Stimulated activated naive CD4-positive, alpha-beta T cell treated with Interleukin-2 at 50 U/mL for 16 hours (primary cell): ENCODE data around the gene NTN3.
A peak's percentile ranks its signal among the peaks of the same experiment; 100 is the strongest.
"Not testable (repeated sequence)": the region's sequence is repeated elsewhere in the genome, so short reads cannot be mapped to it uniquely, and the experiment has no call there.

Source experiments
- DNase-seq: peaks from one replicate; lab custom pipeline; 2025; lab: John Stamatoyannopoulos, UW

NTN3 gene

DNA sequence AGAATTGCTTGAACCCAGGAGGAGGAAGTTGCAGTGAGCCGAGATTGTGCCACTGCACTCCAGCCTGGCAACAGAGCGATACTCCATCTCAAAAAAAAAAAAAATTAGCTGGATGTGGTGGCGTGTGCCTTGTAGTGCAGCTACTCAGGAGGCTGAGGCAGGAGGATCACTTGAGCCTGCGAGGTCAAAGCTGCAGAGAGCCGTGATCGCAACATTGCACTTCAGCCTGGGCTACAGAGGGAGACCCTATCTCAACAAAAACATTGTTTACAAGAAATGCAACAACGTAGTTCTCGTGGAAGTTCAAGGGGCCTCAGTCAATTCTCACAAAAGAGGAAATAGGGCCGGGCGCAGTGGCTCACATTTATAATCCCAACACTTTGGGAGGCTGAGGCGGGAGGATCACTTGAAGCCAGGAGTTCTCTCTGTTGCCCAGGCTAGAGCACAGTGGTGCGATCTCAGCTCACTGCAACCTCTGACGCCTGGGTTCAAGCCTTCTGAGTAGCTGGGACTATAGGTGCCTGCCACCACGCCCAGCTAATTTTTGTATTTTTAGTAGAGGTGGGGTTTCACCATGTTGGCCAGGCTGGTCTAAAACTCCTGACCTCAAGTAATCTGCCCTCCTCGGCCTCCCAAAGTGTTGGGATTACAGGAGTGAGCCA lies 29.8 kb upstream of the NTN3 start:
- DNase-seq = not testable (repeated sequence)

DNA sequence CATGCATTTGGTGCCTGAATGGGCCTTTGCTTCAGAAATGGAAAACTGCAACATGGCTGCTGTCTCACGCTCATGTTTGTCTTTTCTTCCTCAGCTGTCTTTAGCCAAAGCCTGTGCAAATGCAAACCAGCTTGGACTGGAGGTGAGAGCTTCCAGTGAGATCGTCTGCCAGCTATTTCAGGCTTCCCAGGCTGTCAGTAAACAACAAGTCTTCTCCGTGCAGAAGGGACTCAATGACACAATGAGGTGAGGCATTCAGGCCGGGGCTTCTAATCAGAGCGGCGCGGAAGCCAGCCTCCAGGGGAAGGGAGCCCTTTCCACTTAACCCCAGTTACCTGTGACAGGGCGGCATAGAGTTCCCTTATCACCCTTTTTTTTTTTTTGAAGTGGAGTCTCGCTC lies 27.5 kb upstream of the NTN3 start:
- no peak for DNase-seq

DNA sequence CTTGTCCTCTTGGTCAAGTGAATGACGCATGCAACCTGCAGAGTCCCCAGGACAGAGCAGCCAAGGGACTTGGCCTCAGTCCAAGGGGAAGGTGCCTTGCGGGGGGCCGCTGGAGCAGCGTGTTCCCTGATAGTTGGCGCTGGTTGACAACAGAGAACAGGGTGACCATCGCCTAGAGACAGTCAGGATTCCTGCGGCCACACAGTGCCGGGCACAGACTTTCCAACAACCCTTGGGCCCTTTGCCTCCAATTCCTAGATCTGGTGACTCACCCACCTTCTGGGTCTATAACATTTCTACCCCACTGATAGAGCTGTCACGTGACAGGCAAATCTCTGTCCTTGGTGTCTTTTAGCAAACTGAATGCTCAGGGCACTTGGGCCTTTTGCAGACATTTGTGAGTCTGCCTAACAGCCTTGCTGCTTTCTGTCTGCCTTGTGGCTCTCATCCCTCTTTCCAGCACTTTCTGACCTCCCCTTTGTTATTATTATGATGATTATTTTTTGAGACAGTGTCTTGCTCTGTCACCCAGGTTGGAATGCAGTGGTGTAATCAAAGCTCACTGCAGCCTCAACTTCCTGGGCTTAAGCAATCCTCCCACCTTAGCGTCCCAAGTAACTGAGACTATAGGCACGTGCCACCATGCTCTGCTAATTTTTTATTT lies 23.0 kb upstream of the NTN3 start:
- no peak for DNase-seq

DNA sequence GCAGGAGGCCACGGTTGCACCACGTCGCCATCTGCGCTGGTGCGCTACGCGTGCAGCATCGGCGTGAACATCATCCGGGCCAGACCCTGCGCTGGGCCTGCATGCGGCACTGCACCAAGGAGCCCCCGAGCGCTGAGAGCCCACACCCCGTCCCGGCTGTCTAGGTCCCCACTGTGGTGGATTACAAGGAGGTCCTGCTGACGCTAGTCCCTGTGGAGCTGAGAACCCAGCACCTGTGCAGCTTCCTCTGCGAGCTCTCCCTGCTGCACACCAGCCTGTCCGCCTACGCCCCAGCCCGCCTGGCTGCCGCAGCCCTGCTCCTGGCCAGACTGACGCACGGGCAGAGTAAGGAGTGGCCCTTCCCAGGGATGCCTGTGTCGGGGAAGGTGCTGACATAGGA lies 22.0 kb upstream of the NTN3 start:
- no peak for DNase-seq

DNA sequence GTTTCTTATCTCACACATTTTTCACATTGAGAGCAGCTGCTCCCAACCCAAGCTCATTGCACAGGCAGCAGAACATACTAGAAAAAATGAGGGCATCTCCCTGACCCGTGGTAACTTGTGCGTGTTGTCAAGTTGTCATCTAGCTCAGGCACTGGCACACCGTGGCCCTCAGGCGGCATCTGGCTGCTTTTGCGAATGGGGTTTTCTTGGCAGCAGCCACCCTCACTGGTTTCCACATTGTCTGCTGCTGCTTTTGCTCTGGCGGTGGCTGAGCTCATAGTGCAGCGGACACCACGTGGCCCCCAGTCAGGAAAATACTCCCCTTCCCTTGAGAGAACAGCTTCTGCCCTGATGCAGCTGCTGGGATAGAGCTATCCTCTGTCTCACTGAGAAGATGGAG lies 20.6 kb upstream of the NTN3 start:
- DNase-seq = no peak

DNA sequence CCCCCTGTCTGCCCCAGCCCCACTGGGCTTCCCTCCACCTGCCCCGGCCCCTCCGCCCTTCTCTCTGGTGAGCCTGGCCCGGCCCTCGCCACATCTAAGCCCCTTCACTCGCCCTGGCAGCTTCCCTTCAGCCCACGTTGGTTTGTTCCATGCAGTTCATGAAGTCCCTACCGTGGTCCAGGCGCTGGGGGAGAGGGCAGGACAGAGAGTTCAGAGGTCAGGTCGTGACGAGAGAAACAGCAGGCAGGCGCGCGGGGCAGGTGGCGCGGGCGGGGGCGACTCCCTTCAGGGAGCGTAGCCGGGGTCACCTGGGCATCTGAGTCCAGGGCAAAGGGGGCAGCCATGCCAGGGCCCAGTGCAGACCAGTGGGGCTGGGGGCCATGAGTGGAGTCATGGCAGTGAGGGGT lies 20.1 kb upstream of the NTN3 start:
- DNase-seq = no peak

DNA sequence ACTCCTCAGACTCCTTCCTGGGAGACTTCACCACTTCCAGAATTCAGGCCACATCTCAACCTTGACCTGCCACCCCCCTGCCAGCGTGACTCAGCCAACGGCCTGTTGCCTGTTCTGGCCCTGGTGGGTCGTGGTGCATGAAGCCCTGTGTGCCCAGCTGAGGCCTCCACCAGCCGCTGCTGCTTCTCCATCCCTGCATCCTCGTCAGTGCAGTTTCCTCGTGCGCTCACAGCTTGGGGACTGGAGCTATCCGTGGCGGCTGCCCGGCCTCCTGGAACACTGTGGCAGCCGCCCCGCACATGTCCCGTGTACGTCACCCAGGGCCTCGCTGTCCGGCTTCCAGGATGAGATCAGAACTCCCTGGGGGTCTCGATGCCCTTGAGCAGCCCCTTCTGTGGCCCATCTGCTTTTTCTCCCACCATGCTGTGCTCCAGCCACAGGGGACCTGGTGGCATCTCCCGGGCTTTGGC lies 19.2 kb upstream of the NTN3 start:
- DNase-seq = no peak

DNA sequence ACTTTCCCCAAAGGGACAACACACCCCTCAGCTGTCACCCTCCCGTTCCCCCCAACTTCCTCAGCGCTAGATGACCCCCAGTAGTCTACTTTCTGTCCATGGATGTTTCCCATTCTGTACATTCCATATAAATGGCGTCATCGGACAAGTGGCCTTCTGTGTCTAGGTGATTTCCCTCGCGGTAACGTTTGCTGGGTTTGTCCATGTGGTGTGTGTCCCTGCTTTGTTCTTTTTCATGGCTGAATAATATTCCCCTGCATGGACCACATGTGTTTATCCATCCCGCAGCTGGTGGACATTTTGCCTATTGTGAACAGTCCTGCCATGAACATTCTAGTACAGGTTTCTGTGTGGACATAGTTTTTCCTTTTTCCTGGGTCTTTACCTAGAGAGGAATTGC lies 18.4 kb upstream of the NTN3 start:
- DNase-seq = no peak

DNA sequence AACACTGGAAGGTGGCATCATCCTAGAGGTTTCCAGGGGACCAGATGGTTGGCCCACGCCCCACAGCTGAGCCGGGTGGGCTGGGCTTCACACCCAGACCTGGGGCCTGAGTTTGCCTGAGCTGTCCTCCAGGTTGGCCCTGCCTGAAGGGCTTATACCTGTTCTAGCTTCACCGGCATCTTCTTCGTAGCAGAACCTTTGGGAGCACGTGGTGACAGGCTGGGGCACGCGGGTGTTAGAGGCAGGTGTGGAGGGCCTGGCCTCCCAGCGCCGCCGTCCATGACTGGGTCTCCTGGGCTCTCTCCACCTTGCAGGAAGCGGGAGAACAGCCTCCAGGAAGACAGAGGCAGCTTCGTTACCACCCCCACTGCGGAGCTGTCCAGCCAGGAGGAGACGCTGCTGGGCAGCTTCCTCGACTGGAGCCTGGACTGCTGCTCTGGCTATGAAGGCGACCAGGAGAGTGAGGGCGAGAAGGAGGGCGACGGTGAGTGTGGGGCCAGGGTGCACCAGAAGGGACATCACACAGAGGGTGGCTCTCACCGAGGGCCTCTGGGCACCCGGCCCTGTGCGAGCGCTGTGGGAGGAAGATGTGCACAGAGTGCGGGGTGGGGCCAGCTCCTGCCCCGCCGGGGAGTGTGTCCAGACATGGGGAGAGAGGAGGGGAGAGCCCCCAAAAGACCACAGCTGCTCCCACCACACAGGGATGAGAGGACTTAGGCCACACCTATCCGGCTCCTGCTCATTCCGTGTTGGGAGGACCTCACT lies 15.8 kb upstream of the NTN3 start:
- DNase-seq = no peak

DNA sequence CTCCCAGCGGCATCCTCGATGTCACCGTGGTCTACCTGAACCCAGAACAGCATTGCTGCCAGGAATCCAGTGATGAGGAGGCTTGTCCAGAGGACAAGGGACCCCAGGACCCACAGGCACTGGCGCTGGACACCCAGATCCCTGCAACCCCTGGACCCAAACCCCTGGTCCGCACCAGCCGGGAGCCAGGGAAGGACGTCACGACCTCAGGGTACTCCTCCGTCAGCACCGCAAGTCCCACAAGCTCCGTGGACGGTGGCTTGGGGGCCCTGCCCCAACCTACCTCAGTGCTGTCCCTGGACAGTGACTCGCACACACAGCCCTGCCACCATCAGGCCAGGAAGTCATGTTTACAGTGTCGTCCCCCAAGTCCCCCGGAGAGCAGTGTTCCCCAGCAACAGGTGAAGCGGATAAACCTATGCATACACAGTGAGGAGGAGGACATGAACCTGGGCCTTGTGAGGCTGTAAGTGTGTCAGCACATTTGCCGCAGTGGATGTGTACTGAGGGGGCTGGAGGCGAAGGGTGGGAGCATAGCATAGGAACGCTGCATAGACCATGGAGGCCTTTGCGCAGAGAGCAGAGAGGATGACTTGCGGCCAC lies 14.4 kb upstream of the NTN3 start:
- DNase-seq = no peak

DNA sequence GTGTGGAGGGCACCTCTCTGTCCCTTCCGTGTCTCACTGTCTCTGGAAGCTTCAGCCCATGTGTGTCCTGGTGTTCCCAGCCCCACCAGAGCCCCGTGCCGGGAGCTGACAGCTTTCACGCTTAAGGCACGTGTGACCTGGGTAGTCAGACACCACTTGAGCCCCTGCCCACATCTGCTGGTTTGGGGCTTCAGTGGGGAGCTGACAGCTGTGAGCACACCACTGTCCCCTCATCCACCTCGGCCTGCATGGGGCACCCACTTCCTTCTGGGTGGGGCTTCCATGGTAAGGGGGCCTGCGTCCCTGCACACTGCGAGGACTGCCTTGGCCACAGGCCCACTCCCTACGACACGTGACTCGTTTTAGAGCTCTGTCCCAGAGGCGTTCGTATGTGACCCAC lies 13.8 kb upstream of the NTN3 start:
- no peak for DNase-seq

DNA sequence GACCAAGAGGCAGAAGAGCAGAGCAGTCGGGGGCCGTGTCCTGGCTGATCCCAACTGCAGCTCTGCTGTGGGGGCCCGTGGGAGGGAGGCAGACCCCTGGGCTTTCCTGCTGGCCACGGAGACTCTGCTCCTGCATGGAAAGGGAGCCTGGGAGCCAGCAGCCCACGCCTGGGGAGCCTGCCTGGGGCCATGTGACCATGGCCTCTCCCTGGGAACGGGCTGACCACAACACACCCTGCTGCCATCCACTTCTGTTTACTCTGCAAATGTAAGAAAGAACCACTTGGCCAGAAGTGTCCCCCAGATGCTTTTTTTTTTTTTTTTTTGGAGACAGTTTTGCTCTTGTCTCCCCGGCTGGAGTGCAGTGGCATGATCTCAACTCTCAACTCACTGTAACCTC lies 13.2 kb upstream of the NTN3 start:
- no peak for DNase-seq

DNA sequence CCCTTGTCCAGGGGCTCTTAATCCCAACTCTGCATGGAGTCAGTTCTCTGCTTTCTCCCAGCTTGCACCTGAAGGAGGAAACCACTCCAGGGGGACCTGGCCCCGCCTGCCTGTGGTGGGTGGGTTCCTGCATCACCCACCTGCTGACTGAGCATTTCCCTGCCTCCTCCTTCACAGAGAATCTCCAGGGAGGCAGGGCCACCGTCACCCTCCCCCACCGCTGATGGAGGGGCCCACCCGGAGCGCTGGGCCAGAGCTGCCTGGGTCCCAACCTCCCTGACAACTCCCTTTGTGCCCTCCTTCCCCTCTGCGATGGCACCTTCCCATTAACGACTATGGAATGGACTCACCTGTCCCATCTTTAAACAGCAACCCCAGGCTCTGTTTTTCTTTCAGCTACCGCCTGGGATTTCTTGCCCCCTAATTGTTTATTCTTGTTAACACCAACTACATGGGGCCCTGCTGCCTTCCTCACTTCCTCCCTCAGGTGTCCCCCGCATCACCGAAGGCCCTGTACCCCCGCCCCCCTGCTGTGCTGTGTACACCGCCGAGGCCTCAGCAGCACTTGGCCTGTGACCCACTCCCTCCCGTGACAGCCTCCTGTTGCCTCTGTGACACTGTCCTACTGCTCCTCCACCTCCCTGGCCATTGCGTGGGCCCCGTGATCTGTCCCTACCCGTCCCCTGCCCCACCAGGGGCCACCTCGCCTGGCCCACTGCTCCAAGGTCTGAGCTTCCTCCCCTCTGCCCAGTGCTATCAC lies 12.0 kb upstream of the NTN3 start:
- no peak for DNase-seq

DNA sequence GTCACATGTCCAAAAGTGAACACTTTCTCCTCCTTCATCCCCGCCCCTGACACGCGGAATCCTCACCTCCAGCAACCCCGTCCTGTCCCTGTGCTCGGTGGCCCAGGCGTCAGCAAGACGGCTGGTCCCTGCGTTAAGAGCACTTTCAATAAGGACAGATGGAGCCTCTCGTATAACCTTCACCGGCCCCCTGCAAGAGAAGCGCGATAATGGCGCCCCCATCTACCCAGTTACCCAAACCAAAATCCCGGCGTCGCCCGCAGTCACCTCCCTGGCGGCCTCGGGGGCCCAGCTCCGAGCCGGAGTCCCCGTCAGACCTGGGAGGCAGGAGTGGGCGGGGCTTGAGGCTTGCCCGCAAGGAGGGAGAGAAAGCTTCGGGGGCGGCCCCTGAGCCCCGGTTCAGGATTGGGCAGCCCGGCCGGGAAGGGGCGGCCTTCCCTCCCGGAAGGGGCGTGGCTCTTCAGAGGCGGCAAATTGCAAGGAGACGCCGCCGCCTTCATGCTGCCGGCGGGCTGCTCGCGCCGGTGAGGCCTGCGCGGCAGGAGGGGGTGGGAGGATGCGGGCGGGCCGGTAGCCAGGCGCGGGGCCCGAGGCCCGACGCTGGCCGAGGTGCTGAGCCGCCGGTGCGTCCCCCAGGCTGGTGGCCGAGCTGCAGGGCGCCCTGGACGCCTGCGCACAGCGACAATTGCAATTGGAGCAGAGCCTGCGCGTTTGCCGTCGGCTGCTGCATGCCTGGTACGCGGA lies 11.3 kb upstream of the NTN3 start, which contains the start of gene TEDC2:
Gene TEDC2 (plus strand): TSS at position 463 of the 744 bp plus-strand sequence. CDS start 36 bp downstream, at position 499.
- peak; percentile 97 for DNase-seq

DNA sequence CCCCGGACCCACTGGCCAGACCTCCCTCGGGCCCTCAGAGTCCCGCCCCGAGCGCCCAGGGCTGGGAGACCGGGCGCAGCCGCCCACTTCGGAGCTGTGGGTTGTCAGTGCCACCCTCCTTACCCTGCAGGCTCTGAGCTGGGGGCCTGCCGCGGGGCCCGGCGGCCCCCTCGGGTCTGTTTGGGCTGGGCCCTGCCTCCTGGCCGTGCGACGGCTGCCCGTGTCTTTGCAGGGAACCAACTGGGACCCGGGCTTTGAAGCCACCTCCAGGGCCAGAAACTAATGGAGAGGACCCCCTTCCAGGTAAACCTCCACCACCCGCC lies 10.7 kb upstream of the NTN3 start:
- no peak for DNase-seq

DNA sequence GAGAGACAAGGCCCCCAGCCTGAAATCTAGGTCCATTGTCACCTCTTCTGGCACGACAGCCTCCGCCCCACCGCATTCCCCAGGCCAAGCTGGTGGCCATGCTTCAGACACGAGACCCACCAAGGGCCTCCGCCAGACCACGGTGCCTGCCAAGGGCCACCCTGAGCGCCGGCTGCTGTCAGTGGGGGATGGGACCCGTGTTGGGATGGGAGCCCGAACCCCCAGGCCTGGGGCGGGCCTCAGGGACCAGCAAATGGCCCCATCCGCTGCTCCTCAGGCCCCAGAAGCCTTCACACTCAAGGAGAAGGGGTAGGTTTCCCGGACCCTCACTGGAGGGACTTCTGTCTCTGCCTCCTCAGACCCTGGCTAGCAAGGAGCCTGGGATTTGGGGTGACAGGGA lies 10.2 kb upstream of the NTN3 start:
- DNase-seq = no peak

DNA sequence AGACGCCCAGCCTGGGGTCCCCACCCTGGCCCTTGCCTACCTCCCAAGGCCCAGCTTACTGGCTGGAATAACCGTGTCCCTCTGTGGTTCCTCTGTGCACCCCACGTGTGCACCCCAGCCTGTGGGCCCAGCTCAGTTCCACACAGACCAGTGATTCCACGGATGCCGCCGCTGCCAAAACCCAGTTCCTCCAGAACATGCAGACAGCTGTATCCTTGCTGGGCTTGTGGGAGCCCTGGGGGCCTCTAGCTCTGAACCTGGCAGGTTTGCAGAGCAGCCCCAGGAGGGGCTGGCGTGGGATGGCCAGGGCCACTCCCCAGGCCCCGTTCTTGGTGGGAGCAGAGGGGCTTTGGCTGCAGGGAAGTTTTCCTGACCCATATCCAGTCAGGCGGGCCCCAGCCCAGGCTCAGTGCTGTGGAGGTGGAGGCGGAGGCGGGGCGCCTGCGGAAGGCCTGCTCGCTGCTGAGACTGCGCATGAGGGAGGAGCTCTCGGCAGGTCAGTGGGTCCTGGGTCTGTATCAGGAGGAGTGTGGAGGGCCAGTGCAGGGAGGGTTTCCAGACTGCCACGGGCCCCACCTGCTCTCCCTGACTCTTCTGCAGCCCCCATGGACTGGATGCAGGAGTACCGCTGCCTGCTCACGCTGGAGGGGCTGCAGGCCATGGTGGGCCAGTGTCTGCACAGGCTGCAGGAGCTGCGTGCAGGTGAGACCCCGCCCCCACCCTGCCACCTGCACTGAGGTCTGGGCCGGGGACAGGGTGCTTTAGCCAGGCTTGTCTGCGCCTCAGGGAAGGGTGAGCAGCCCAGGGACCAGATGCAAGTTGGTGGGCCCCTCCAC lies 8.8 kb upstream of the NTN3 start:
- DNase-seq = no peak

DNA sequence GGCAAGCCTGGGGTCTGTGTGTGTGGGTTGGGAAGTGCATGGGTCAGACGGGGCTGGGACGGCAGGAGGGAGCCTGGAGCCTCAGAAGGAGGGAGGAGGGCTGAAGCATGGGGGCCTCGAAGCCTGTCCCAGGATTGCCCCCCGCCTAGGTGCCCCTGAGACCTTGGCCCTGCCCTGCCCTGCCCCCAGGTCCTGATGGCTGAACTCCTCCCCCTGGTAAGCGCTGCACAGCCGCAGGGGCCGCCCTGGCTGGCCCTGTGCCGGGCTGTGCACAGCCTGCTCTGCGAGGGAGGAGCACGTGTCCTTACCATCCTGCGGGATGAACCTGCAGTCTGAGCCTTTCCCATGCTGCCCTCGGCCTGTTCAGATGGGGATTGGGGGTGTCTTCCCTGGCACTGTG lies 6.8 kb upstream of the NTN3 start:
- DNase-seq = no peak

DNA sequence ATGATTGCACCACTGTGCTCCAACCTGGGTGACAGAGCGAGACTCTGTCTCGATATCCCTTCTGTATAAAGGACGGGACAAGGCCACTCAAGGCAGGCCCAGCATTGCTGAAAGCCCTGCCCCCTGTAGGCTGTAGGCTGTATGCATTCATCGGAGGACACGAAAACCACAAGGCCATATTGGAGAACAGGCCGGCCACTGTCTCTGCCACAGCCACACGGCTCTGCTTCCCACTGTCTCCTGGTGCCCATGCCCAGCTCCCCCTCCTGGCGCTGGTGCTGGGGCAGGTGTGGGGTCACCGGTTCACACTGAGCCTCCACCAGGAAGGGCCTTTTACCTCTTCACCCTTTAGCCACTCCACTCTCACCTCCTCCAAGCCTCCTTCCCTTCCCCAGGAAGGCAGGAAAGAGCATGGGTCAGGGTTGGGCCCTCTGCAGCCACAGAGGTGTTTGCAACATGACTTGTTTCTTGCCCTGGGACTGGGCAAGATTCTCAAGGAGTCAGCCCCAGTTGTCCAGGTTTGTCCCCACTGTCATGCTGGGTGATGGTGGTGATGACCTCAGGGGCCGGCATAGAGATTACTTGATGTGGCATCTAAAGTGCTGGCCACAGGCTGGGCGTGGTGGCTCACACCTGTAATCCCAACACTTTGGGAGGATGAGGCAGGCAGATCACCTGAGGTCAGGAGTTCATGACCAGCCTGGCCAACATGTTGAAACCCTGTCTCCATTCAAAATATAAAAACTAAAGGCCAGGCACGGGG lies 5.3 kb upstream of the NTN3 start:
- no peak for DNase-seq
